ENCODE results near the gene VEGFA.
A peak's percentile ranks its signal among the peaks of the same experiment; 100 is the strongest.

Gene VEGFA

GRCh38 chr6:43773980-43774775, 4.2 kb downstream of the VEGFA start:
- no peak for DNase-seq

- peak; percentile 57 for DNase-seq
Observed at GRCh38 chr6:43774776-43775534, 4.9 kb downstream of the VEGFA start.

- DNase-seq, result no peak
Observed at GRCh38 chr6:43775535-43775885, 5.5 kb downstream of the VEGFA start.

GRCh38 chr6:43776115-43776798, 6.2 kb downstream of the VEGFA start:
- DNase-seq, result no peak

- no peak for DNase-seq
Observed at GRCh38 chr6:43776799-43777776, 7.1 kb downstream of the VEGFA start.

- DNase-seq, result no peak
Observed at GRCh38 chr6:43778131-43778855, 8.3 kb downstream of the VEGFA start.

- DNase-seq, result no peak
Observed at GRCh38 chr6:43778976-43779851, 9.2 kb downstream of the VEGFA start.

- DNase-seq, result no peak
Observed at GRCh38 chr6:43779852-43780236, 9.8 kb downstream of the VEGFA start.

- DNase-seq, result no peak
Observed at GRCh38 chr6:43780293-43780692, 10.3 kb downstream of the VEGFA start.

GRCh38 chr6:43780941-43781928, 11.2 kb downstream of the VEGFA start:
- DNase-seq, result no peak

GRCh38 chr6:43781941-43782704, 12.1 kb downstream of the VEGFA start:
- no peak for DNase-seq

GRCh38 chr6:43782764-43783513, 12.9 kb downstream of the VEGFA start:
- DNase-seq, result no peak

GRCh38 chr6:43784049-43784855, 14.2 kb downstream of the VEGFA start:
- no peak for DNase-seq

- no peak for DNase-seq
Observed at GRCh38 chr6:43785220-43785752, 15.3 kb downstream of the VEGFA start.

GRCh38 chr6:43785904-43786303, 15.9 kb downstream of the VEGFA start:
- DNase-seq, result no peak

- DNase-seq, result no peak
Observed at GRCh38 chr6:43786664-43787329, 16.8 kb downstream of the VEGFA start.
